AG04450 (cell line): ENCODE data around the gene P2RX2. TPM values are rescaled to one million over a fixed set of nuclear protein-coding genes. Genes with fewer than 3 reads are reported as not detected.

Source experiments
- CTCF ChIA-PET: fragments of 300-600, 350-600 bp; formaldehyde crosslinking; extraction: SDS; loops from one replicate; lab custom pipeline; 2022; ENCODE audit warnings: antibody characterized with exemption, inconsistent platforms; lab: Charles Lee
- POLR2A ChIA-PET: fragments of 350-600 bp; formaldehyde crosslinking; extraction: SDS; loops from one replicate; lab custom pipeline; 2021; ENCODE audit warnings: antibody characterized with exemption, inconsistent platforms; lab: Yijun Ruan, JAX
- DNase-seq: peaks from one replicate; pipeline ENCODE4 v3.0.0-alpha.2; 2011; ENCODE audit warnings: low read depth, low spot score
- H3K27ac ChIP-seq: one replicate; pipeline ENCODE4 v1.5.1; 2012; ENCODE audit warnings: low read depth, low read length, control low read depth
- H3K27me3 ChIP-seq: one replicate; pipeline ENCODE4 v1.6.0; 2012; ENCODE audit warnings: low read length; ENCODE audit not compliant: control insufficient read depth, insufficient read depth
- H3K4me3 ChIP-seq: 2 replicates; pipeline ENCODE4 v1.5.1; 2011; ENCODE audit warnings: mild to moderate bottlenecking, low read depth, low read length, control low read depth
- H3K9me3 ChIP-seq: 2 replicates; pipeline ENCODE4 v1.5.1; 2012; ENCODE audit warnings: low read length; ENCODE audit not compliant: control insufficient read depth, insufficient read depth
- polyA plus RNA-seq: library from polyadenylated mRNA; depleted of rRNA; stranded (reverse); fragments of >200 nt; gene quantifications from 2 replicates; pipeline ENCODE4 v1.2.3, GENCODE V29; 2011
- TF ChIP-seq, protein P1 (sequence below): IDR thresholded peaks from 2 replicates; pipeline ENCODE4 v1.5.1; 2011; ENCODE audit warnings: low read depth, low read length, control low read depth, inconsistent platforms

P2RX2 gene
- polyA plus RNA-seq, 1 experiment: not detected

DNA sequence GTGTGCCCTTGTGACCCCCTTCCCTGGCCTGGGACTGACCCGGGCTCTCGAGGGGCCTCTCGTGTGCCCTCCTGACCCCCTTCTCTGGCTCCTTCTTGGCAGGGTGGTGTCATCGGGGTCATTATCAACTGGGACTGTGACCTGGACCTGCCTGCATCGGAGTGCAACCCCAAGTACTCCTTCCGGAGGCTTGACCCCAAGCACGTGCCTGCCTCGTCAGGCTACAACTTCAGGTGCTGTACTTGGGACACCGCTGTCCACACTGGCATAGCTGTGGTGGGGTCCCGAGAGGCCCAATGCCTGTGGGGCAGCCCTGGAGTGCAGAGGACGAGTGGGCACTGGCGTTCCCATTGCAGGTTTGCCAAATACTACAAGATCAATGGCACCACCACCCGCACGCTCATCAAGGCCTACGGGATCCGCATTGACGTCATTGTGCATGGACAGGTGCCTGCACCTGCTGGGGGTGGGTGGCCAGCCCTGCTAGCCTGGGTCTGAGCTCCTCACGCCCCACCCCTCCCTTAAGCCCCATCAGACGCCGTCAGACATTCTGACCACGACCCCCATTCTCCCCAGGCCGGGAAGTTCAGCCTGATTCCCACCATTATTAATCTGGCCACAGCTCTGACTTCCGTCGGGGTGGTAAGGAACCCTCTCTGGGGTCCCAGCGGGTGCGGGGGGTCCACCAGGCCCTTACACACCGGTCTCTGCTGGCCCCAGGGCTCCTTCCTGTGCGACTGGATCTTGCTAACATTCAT, 2.5 kb downstream of the P2RX2 start:
- TF ChIP-seq, protein P1, sequence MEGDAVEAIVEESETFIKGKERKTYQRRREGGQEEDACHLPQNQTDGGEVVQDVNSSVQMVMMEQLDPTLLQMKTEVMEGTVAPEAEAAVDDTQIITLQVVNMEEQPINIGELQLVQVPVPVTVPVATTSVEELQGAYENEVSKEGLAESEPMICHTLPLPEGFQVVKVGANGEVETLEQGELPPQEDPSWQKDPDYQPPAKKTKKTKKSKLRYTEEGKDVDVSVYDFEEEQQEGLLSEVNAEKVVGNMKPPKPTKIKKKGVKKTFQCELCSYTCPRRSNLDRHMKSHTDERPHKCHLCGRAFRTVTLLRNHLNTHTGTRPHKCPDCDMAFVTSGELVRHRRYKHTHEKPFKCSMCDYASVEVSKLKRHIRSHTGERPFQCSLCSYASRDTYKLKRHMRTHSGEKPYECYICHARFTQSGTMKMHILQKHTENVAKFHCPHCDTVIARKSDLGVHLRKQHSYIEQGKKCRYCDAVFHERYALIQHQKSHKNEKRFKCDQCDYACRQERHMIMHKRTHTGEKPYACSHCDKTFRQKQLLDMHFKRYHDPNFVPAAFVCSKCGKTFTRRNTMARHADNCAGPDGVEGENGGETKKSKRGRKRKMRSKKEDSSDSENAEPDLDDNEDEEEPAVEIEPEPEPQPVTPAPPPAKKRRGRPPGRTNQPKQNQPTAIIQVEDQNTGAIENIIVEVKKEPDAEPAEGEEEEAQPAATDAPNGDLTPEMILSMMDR: no peak
- DNase-seq: no peak
- Histone ChIP-seq H3K27ac (no peak overlapping the region), H3K9me3 (peaks cover 16% of the 10 kb centered on the region), H3K4me3 (no peak overlapping the region), H3K27me3 (peaks cover 34% of the 10 kb centered on the region)
- ChIA-PET CTCF (interaction anchor here (2.9 kb wide), 1 partner anchor 18 kb away, joined by 9 read pairs; no protein-coding TSS in a partner anchor), POLR2A (no interaction called here)

GRCh38 chr12:132621657-132622435, 3.3 kb downstream of the P2RX2 start:
- DNase-seq: no peak
- ChIA-PET POLR2A (interaction anchor here (0.9 kb wide), 1 partner anchor 12 kb away, joined by 4 read pairs; the partner anchor contains the start of gene LRCOL1), CTCF (interaction anchor here (1.2 to 2.9 kb wide), 3 partner anchors 17 to 207 kb away, joined by 4 to 9 read pairs (median 6); no protein-coding TSS in a partner anchor)
- H3K4me3 ChIP-seq: no peak overlapping the region
- peaks cover 27% of the 10 kb centered on the region for H3K27me3 ChIP-seq
- TF ChIP-seq, protein P1: no peak
- peaks cover 8% of the 10 kb centered on the region for H3K9me3 ChIP-seq
- H3K27ac ChIP-seq: peak overlapping the region; percentile 68

- ChIA-PET CTCF (interaction anchor here (1.2 to 2.9 kb wide), 3 partner anchors 16 to 207 kb away, joined by 4 to 9 read pairs (median 6); no protein-coding TSS in a partner anchor), POLR2A (interaction anchor here (0.9 kb wide), 1 partner anchor 12 kb away, joined by 4 read pairs; the partner anchor contains the start of gene LRCOL1)
- Histone ChIP-seq H3K27me3 (peaks cover 20% of the 10 kb centered on the region), H3K27ac (peak overlapping the region; percentile 86), H3K9me3 (peaks cover 2% of the 10 kb centered on the region), H3K4me3 (no peak overlapping the region; the same call in 1 of the 2 replicates)
- DNase-seq: peak; percentile 82
- TF ChIP-seq, protein P1: no peak
These were observed 4.0 kb downstream of the P2RX2 start for GRCh38 chr12:132622437-132623071.

DNA sequence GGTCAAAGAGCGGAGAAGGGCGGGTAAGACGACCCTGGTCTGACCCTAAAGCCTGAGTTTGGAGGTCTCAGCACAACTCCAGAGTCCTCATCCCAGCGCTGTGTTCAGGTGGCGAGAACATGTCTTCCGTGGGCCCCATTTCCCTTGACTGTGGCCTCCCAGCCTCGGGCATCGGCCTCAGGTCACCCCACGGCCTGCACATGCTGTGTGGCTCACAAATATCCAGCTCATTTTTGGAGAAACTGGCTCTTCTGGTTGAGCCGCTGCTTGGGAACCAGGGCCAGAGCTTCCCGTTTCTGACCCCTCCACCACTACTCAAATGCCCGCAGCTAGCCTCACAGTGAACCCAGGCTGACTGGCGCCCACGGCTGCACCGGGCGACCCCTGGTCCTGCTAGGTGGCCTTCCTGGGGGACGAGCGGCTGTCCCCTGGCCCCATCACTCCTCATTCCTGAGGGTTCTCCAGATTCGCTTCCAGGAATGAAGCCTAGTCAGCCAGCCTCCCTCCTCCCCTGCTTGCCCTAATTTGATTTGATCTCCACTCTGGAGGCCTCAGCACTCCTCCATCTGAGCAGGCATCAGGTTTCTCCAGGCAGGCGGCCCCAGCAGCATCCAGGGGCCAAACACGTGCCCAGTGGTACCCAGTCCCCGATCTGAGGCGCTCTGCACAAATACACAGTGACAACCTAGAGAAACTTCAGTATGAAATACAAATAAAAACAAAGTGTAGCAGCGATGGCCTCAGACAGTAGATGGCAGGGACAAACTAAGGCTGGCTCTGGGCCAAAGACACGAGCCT, 4.7 kb downstream of the P2RX2 start:
- Histone ChIP-seq H3K9me3 (no peaks in the 10 kb centered on the region; the same call in 1 of the 2 replicates), H3K27ac (peak overlapping the region; percentile 86), H3K27me3 (peaks cover 13% of the 10 kb centered on the region), H3K4me3 (no peak overlapping the region)
- DNase-seq: no peak
- ChIA-PET POLR2A (interaction anchor here (0.9 kb wide), 1 partner anchor 13 kb away, joined by 4 read pairs; the partner anchor contains the start of gene LRCOL1), CTCF (interaction anchor here (1.2 to 2.9 kb wide), 3 partner anchors 15 to 208 kb away, joined by 4 to 9 read pairs (median 6); no protein-coding TSS in a partner anchor)
- TF ChIP-seq, protein P1: no peak
